ENCODE data around the gene NEU4.
"Not testable (repeated sequence)": the region's sequence is repeated elsewhere in the genome, so short reads cannot be mapped to it uniquely, and the experiment has no call there.

Gene NEU4

GRCh38 chr2:241788135-241788534 lies 20.9 kb upstream of the NEU4 start:
- DNase-seq (ENCODE audit: low read depth) = no peak
- in situ Hi-C loops (cut with HindIII; ENCODE audit: low sequenced_read_pairs) = no loop called here
- no peak for TF ChIP-seq CTCF (IDR thresholded peaks at IDR 0.05; ENCODE audit: low read depth, low read length, missing control alignments)
- no peak overlapping the region for H3K4me3 ChIP-seq (ENCODE audit: low read depth, low read length)

- DNase-seq (ENCODE audit: low read depth) = no peak
- no peak overlapping the region for H3K4me3 ChIP-seq (ENCODE audit: low read depth, low read length)
- in situ Hi-C loops (cut with HindIII; ENCODE audit: low sequenced_read_pairs) = no loop called here
- TF ChIP-seq CTCF (IDR thresholded peaks at IDR 0.05; ENCODE audit: low read depth, low read length, missing control alignments) = no peak
These were observed 20.4 kb upstream of the NEU4 start for GRCh38 chr2:241788572-241788971.

GRCh38 chr2:241791385-241791784 lies 17.6 kb upstream of the NEU4 start:
- DNase-seq (ENCODE audit: low read depth); H3K4me3 ChIP-seq (ENCODE audit: low read depth, low read length); in situ Hi-C loops (cut with HindIII; ENCODE audit: low sequenced_read_pairs): not testable (repeated sequence)

GRCh38 chr2:241793385-241793784 lies 15.6 kb upstream of the NEU4 start:
- H3K4me3 ChIP-seq (ENCODE audit: low read depth, low read length) = no peak overlapping the region
- in situ Hi-C loops (cut with HindIII; ENCODE audit: low sequenced_read_pairs) = no loop called here
- no peak for TF ChIP-seq CTCF (IDR thresholded peaks at IDR 0.05; ENCODE audit: low read depth, low read length, missing control alignments)
- no peak for DNase-seq (ENCODE audit: low read depth)

- in situ Hi-C loops (cut with HindIII; ENCODE audit: low sequenced_read_pairs) = no loop called here
- no peak overlapping the region for H3K4me3 ChIP-seq (ENCODE audit: low read depth, low read length)
- no peak for DNase-seq (ENCODE audit: low read depth)
- no peak for TF ChIP-seq CTCF (IDR thresholded peaks at IDR 0.05; ENCODE audit: low read depth, low read length, missing control alignments)
These were observed 14.7 kb upstream of the NEU4 start for GRCh38 chr2:241794250-241794823.

- DNase-seq (ENCODE audit: low read depth) = no peak
- in situ Hi-C loops (cut with HindIII; ENCODE audit: low sequenced_read_pairs) = no loop called here
- no peak for TF ChIP-seq CTCF (IDR thresholded peaks at IDR 0.05; ENCODE audit: low read depth, low read length, missing control alignments)
- no peak overlapping the region for H3K4me3 ChIP-seq (ENCODE audit: low read depth, low read length)
These were observed 13.7 kb upstream of the NEU4 start for GRCh38 chr2:241795021-241795999.

- no peak for TF ChIP-seq CTCF (IDR thresholded peaks at IDR 0.05; ENCODE audit: low read depth, low read length, missing control alignments)
- no peak for DNase-seq (ENCODE audit: low read depth)
- H3K4me3 ChIP-seq (ENCODE audit: low read depth, low read length) = no peak overlapping the region
- in situ Hi-C loops (cut with HindIII; ENCODE audit: low sequenced_read_pairs) = no loop called here
These were observed 12.8 kb upstream of the NEU4 start for GRCh38 chr2:241796209-241796608.
